OCI-LY1 (cell line): ENCODE results near the gene STAC3.
A peak's percentile ranks its signal among the peaks of the same experiment; 100 is the strongest.

Experiments used
- H2AFZ ChIP-seq: fragments of 200-600 bp; sonication (generic), shearing (Covaris generic); 2 replicates; pipeline ENCODE4 v1.6.0; 2014; ENCODE audit warnings: antibody characterized with exemption, mild to moderate bottlenecking, low read length
- H3F3A ChIP-seq: fragments of 200-600 bp; sonication (generic), shearing (Covaris generic); 2 replicates; pipeline ENCODE4 v1.6.0; 2014; ENCODE audit warnings: mild to moderate bottlenecking, antibody characterized with exemption, low read length, moderate library complexity; ENCODE audit not compliant: insufficient read depth
- H3K27ac ChIP-seq: fragments of 200-600 bp; sonication (generic); 2 replicates; pipeline ENCODE4 v1.5.1; 2014; ENCODE audit warnings: low read length, mixed run types, mild to moderate bottlenecking, low read depth; ENCODE audit not compliant: poor library complexity, severe bottlenecking
- H3K27me3 ChIP-seq: fragments of 200-600 bp; sonication (generic); 2 replicates; pipeline ENCODE4 v1.6.0; 2014; ENCODE audit warnings: antibody characterized with exemption, mild to moderate bottlenecking, low read length, moderate library complexity; ENCODE audit not compliant: insufficient read depth
- H3K36me3 ChIP-seq: fragments of 200-600 bp; sonication (generic); 2 replicates; pipeline ENCODE4 v1.6.1; 2014; ENCODE audit warnings: mild to moderate bottlenecking, antibody characterized with exemption, low read length, moderate library complexity, mixed read lengths; ENCODE audit not compliant: insufficient read depth
- H3K4me1 ChIP-seq: fragments of 200-600 bp; sonication (generic); 2 replicates; pipeline ENCODE4 v1.5.1; 2014; ENCODE audit warnings: mild to moderate bottlenecking, low read length, moderate library complexity; ENCODE audit not compliant: insufficient read depth, severe bottlenecking
- H3K4me2 ChIP-seq: fragments of 200-600 bp; sonication (generic), shearing (Covaris generic); 2 replicates; pipeline ENCODE4 v1.6.1; 2014; ENCODE audit warnings: low read length
- H3K4me3 ChIP-seq: fragments of 200-600 bp; sonication (generic); 2 replicates; pipeline ENCODE4 v1.5.1; 2014; ENCODE audit warnings: low read length, low read depth, mild to moderate bottlenecking, mixed read lengths; ENCODE audit not compliant: poor library complexity, severe bottlenecking
- H3K79me2 ChIP-seq: fragments of 200-600 bp; shearing (Covaris generic); 2 replicates; pipeline ENCODE4 v1.6.1; 2016; ENCODE audit warnings: mixed run types, low read length, mixed read lengths; ENCODE audit not compliant: insufficient read depth
- H3K9ac ChIP-seq: fragments of 200-600 bp; sonication (generic), shearing (Covaris generic); 2 replicates; pipeline ENCODE4 v1.6.1; 2014; ENCODE audit warnings: mild to moderate bottlenecking, low read length, mixed read lengths
- H3K9me2 ChIP-seq: fragments of 200-600 bp; sonication (generic), shearing (Covaris generic); 2 replicates; pipeline ENCODE4 v1.6.1; 2014; ENCODE audit warnings: low read depth, mild to moderate bottlenecking, low read length, mixed read lengths
- H3K9me3 ChIP-seq: fragments of 200-600 bp; shearing (Covaris generic); 2 replicates; pipeline ENCODE4 v1.6.1; 2014; ENCODE audit warnings: low read length, mixed read lengths
- H4K20me1 ChIP-seq: fragments of 200-600 bp; sonication (generic), shearing (Covaris generic); 2 replicates; pipeline ENCODE4 v1.6.0; 2016; ENCODE audit warnings: mild to moderate bottlenecking, low read length; ENCODE audit not compliant: insufficient read depth
- EZH2 ChIP-seq: fragments of 200-600 bp; sonication (generic), shearing (Covaris generic); IDR thresholded peaks from 2 replicates; pipeline ENCODE4 v1.8.0; 2017; ENCODE audit warnings: borderline replicate concordance, mixed run types, mild to moderate bottlenecking, antibody characterized with exemption, low read length, moderate library complexity, mixed read lengths
- TF ChIP-seq, protein P1 (sequence below): fragments of 200-600 bp; sonication (generic), shearing (Covaris generic); IDR thresholded peaks from 2 replicates; pipeline ENCODE4 v1.5.1; 2017; ENCODE audit warnings: mild to moderate bottlenecking, antibody characterized with exemption, low read length, moderate library complexity, mixed read lengths

The STAC3 gene

DNA sequence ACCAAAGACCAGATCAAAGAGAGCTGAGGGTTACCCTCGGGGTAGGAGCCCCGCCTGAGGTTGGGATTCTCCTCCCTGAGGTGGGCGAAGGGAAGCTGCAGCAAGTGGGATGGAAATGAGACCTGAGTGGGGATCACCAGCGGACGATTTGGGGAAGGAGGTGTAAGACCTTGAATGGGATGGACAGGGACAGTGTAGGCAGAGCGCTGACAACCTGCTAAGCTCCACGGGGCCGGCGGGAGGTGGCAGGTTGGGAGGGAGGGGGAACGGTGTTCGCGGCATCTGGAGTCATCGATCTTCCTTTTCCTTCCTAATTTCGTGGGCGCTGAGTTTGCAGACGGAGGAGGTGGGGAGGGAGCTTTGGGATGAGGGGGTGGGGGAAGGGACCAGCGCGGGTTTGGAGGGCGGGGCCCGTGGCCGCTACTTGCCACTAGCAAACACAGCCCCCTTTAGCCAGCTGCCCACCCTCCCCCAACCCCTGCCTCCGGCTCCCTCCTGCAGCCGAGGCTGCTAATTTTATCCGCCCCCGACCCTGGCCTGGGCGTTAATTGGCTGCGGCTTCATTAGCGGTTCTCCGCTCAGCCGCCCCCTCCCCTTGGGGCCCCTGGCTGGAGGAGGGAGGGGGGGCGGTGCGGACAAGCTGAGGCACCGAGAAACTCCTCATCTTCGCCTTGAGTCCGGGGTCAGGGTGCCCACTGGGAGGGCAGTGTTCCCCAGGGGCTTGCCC, 24.2 kb downstream of the STAC3 start:
- Histone ChIP-seq H3F3A (peaks cover 7% of the 10 kb centered on the region; the same call in 1 of the 2 replicates), H3K36me3 (peaks cover 18% of the 10 kb centered on the region), H3K27me3 (no peaks in the 10 kb centered on the region), H3K27ac (peak overlapping the region; percentile 94), H3K9me3 (no peaks in the 10 kb centered on the region), H2AFZ (no peak overlapping the region), H3K4me3 (peak overlapping the region; percentile 40), H3K4me1 (peaks cover 67% of the 10 kb centered on the region), H3K79me2 (peaks cover 18% of the 10 kb centered on the region), H3K9ac (peak overlapping the region; percentile 57), H4K20me1 (no peaks in the 10 kb centered on the region), H3K4me2 (peak overlapping the region; percentile 68), H3K9me2 (no peaks in the 10 kb centered on the region)
- TF ChIP-seq EZH2 = no peak
- TF ChIP-seq, protein P1, sequence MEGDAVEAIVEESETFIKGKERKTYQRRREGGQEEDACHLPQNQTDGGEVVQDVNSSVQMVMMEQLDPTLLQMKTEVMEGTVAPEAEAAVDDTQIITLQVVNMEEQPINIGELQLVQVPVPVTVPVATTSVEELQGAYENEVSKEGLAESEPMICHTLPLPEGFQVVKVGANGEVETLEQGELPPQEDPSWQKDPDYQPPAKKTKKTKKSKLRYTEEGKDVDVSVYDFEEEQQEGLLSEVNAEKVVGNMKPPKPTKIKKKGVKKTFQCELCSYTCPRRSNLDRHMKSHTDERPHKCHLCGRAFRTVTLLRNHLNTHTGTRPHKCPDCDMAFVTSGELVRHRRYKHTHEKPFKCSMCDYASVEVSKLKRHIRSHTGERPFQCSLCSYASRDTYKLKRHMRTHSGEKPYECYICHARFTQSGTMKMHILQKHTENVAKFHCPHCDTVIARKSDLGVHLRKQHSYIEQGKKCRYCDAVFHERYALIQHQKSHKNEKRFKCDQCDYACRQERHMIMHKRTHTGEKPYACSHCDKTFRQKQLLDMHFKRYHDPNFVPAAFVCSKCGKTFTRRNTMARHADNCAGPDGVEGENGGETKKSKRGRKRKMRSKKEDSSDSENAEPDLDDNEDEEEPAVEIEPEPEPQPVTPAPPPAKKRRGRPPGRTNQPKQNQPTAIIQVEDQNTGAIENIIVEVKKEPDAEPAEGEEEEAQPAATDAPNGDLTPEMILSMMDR = no peak

DNA sequence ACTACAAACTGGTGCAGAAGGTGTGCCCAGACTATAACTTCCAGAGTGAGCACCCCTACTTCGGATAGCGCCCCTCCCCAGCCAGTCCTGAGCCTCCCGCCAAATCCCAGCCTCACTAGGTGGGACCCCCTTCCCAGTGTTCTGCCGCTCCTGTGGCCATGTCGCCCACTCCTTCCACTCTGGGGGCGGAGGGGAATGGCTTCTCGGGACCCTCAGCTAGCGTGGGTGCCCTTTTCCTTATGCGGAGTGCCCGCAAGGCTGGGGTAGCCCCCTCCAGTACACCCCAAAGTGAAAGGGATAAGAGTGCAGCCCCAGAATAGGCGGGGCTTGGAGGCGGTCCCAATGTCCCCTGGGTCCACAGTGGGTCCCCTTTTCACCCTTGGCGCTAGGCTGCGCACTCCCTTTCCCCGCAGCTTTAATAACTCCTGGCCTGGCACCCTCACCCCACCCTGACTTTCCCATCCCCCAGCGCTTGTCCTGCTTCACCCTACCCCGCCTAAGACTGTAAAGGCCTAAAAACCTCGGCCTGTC, 25.2 kb downstream of the STAC3 start:
- TF ChIP-seq, protein P1 = no peak
- TF ChIP-seq EZH2 = no peak
- Histone ChIP-seq H3F3A (peaks cover 7% of the 10 kb centered on the region; the same call in 1 of the 2 replicates), H3K9me2 (no peaks in the 10 kb centered on the region), H3K4me2 (peak overlapping the region; percentile 68), H3K4me1 (peaks cover 61% of the 10 kb centered on the region), H3K27me3 (peaks cover 3% of the 10 kb centered on the region; the same call in 1 of the 2 replicates), H3K9me3 (no peaks in the 10 kb centered on the region), H2AFZ (no peak overlapping the region), H3K9ac (peak overlapping the region; percentile 55; the same call in 1 of the 2 replicates), H4K20me1 (no peaks in the 10 kb centered on the region), H3K36me3 (peaks cover 8% of the 10 kb centered on the region), H3K4me3 (peak overlapping the region; percentile 28), H3K27ac (peak overlapping the region; percentile 94), H3K79me2 (peaks cover 12% of the 10 kb centered on the region)

DNA sequence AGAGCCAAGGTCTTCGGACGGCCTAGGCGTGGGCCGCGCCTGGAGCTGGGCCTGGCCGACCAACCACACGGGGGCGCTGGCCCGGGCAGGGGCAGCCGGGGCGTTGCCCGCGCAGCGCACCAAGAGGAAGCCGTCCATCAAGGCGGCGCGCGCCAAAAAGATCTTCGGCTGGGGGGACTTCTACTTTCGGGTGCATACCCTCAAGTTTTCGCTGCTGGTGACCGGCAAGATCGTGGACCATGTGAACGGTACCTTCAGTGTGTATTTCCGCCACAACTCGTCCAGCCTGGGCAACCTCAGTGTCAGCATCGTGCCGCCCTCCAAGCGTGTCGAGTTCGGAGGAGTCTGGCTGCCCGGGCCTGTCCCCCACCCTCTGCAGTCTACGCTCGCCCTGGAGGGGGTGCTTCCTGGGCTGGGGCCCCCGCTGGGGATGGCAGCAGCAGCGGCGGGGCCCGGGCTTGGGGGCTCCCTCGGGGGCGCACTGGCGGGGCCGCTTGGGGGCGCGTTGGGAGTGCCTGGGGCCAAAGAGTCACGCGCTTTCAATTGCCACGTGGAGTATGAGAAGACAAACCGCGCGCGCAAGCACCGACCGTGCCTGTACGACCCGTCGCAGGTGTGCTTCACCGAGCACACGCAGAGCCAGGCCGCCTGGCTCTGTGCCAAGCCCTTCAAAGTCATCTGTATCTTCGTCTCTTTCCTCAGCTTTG, 25.9 kb downstream of the STAC3 start:
- no peak overlapping the region; the same call in 1 of the 2 replicates for H3K9ac ChIP-seq
- peak overlapping the region; percentile 94 for H3K27ac ChIP-seq
- H4K20me1 ChIP-seq = no peaks in the 10 kb centered on the region
- no peak overlapping the region for H2AFZ ChIP-seq
- peaks cover 57% of the 10 kb centered on the region for H3K4me1 ChIP-seq
- H3K4me3 ChIP-seq = no peak overlapping the region
- no peaks in the 10 kb centered on the region for H3K9me2 ChIP-seq
- no peaks in the 10 kb centered on the region for H3K9me3 ChIP-seq
- peak overlapping the region; percentile 68 for H3K4me2 ChIP-seq
- peaks cover 4% of the 10 kb centered on the region; the same call in 1 of the 2 replicates for H3K27me3 ChIP-seq
- no peak for TF ChIP-seq EZH2
- TF ChIP-seq, protein P1 = peak; percentile 88
- peaks cover 6% of the 10 kb centered on the region for H3K79me2 ChIP-seq
- peaks cover 5% of the 10 kb centered on the region for H3K36me3 ChIP-seq
- H3F3A ChIP-seq = peaks cover 7% of the 10 kb centered on the region; the same call in 1 of the 2 replicates
